ENCODE measurements around the gene RAD51B.

DNA sequence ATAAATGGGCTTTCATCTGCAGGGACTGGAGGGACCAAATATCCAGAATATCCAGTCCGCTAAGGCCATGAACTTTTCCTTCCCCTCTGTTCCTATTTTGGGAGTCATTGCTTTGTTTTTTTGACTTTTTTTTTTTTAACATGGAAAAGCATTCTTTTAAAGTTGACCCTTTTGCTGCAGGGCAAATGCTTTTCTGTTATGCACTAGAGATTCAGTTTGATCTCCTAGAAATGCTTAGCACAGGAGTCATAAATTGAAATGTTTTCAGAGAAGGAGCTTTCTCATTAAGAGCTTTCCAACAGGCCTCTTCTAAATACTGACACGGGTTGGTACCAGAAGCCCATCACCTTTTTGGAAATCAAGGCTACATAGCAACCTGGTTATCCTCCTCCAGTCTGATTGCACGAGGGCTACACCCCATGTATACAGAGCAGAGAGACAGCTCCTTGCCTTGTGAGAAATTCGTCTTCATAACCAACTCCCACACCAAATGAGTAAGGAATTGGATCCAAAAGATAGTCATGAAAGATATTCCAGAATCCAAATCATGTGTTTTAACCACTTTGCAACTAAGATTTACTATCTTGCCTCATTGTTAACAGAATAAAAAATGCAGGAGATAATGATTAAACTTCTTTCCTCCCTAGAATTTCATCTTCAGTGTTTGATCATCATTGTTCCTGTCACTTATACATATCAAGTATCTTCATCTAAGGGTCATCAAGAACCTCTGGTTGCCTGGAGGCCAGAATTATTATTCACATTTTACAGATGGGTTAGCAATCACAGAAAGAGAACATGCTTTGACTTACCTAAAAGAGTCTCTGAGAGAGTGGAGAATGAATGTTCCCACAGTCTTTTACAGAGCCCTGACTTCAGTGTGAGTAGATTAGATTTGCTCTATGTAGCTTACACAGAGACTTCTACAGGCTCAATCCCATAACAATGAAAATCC is 583.9 kb downstream of the RAD51B start:
- TF ChIP-seq, protein P1, sequence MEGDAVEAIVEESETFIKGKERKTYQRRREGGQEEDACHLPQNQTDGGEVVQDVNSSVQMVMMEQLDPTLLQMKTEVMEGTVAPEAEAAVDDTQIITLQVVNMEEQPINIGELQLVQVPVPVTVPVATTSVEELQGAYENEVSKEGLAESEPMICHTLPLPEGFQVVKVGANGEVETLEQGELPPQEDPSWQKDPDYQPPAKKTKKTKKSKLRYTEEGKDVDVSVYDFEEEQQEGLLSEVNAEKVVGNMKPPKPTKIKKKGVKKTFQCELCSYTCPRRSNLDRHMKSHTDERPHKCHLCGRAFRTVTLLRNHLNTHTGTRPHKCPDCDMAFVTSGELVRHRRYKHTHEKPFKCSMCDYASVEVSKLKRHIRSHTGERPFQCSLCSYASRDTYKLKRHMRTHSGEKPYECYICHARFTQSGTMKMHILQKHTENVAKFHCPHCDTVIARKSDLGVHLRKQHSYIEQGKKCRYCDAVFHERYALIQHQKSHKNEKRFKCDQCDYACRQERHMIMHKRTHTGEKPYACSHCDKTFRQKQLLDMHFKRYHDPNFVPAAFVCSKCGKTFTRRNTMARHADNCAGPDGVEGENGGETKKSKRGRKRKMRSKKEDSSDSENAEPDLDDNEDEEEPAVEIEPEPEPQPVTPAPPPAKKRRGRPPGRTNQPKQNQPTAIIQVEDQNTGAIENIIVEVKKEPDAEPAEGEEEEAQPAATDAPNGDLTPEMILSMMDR (IDR thresholded peaks at IDR 0.05): no peak
- TF ChIP-seq POLR2A (IDR thresholded peaks at IDR 0.05) (no peak), POLR2AphosphoS5 (IDR thresholded peaks at IDR 0.05) (no peak)
